CD14-positive monocyte (primary cell): ENCODE data around the gene NDST1. TPM values are rescaled to one million over a fixed set of nuclear protein-coding genes. Genes with fewer than 3 reads are reported as not detected.

Experiments
- DNase-seq, 3 donors: peaks; one replicate each; pipeline ENCODE4 v3.0.0-alpha.2; 2011 to 2022
- H2AFZ ChIP-seq: 2 replicates; pipeline ENCODE4 v1.6.0; 2012; ENCODE audit warnings: mild to moderate bottlenecking, low read depth, low read length, inconsistent platforms; ENCODE audit not compliant: insufficient read depth, poor library complexity, severe bottlenecking
- H3K27ac ChIP-seq, 2 donors: 1 replicate in 1 of 2; 2 replicates in 1 of 2; pipeline ENCODE4 v1.5.1; 2012 to 2013; ENCODE audit warnings: low read length in 2 of 2, control low read depth in 1 of 2, inconsistent platforms in 1 of 2, low read depth in 1 of 2, mild to moderate bottlenecking in 1 of 2
- H3K27me3 ChIP-seq, 2 donors: one replicate each; pipeline versions ENCODE4 v1.6.0 to v1.6.1; 2011 to 2013; ENCODE audit warnings: low read length in 2 of 2; ENCODE audit not compliant: control insufficient read depth in 2 of 2, insufficient read depth in 2 of 2
- H3K36me3 ChIP-seq, 2 donors: replicated peaks in 1 of 2; 1 replicate in 1 of 2; 2 replicates in 1 of 2; pipeline versions ENCODE4 v1.5.1 to v1.6.1; 2012 to 2013; ENCODE audit warnings: low read length in 2 of 2, control low read depth in 1 of 2, inconsistent platforms in 1 of 2, mild to moderate bottlenecking in 1 of 2; ENCODE audit not compliant: insufficient read depth in 2 of 2, control insufficient read depth in 1 of 2
- H3K4me1 ChIP-seq, 2 donors: 1 replicate in 1 of 2; 2 replicates in 1 of 2; pipeline versions ENCODE4 v1.5.1 to v1.6.1; 2012 to 2013; ENCODE audit warnings: low read length in 2 of 2, control low read depth in 1 of 2, inconsistent platforms in 1 of 2, mild to moderate bottlenecking in 1 of 2, moderate library complexity in 1 of 2; ENCODE audit not compliant: insufficient read depth in 2 of 2, control insufficient read depth in 1 of 2
- H3K4me2 ChIP-seq: replicated peaks from 2 replicates; pipeline ENCODE3; 2012; ENCODE audit warnings: low read length, moderate library complexity, mild to moderate bottlenecking; ENCODE audit not compliant: poor library complexity, severe bottlenecking; ENCODE audit errors: extremely low read depth
- H3K4me3 ChIP-seq, 3 experiments: fragments of 200-600 bp in 1 of 3; sonication (generic) in 1 of 3; replicated peaks in 1 of 3; 1 replicate in 2 of 3; 2 replicates in 1 of 3; pipeline ENCODE4 v1.5.1; 2011 to 2013; ENCODE audit warnings: low read length in 3 of 3, mild to moderate bottlenecking in 3 of 3, control low read depth in 2 of 3, low read depth in 2 of 3, inconsistent platforms in 1 of 3, moderate library complexity in 1 of 3
- H3K79me2 ChIP-seq: 2 replicates; pipeline ENCODE4 v1.6.0; 2012; ENCODE audit warnings: mild to moderate bottlenecking, control low read depth, inconsistent platforms, low read length, moderate library complexity; ENCODE audit not compliant: insufficient read depth
- H3K9ac ChIP-seq: 2 replicates; pipeline ENCODE4 v1.6.0; 2017; ENCODE audit warnings: low read length, mild to moderate bottlenecking; ENCODE audit not compliant: insufficient read depth, poor library complexity, severe bottlenecking
- H3K9me3 ChIP-seq, 2 donors: replicated peaks in 1 of 2; 1 replicate in 1 of 2; 2 replicates in 1 of 2; pipeline versions ENCODE4 v1.5.1 to v1.6.1; 2012 to 2013; ENCODE audit warnings: low read length in 2 of 2, control low read depth in 1 of 2; ENCODE audit not compliant: control insufficient read depth in 1 of 2, insufficient read depth in 1 of 2
- H4K20me1 ChIP-seq: 2 replicates; pipeline ENCODE4 v1.6.0; 2012; ENCODE audit warnings: mild to moderate bottlenecking, low read length, control low read depth, moderate library complexity; ENCODE audit not compliant: insufficient read depth
- H3K27ac Mint-ChIP-seq, 7 donors: one replicate each; pipeline ENCODE4 v1.8.0; 2020; ENCODE audit warnings: mild to moderate bottlenecking in 7 of 7, mixed read lengths in 7 of 7, moderate library complexity in 6 of 7, inconsistent platforms in 2 of 7
- H3K27me3 Mint-ChIP-seq, 3 donors: one replicate each; pipeline ENCODE4 v1.8.0; 2021 to 2022; ENCODE audit warnings: low read depth in 3 of 3, mild to moderate bottlenecking in 3 of 3, mixed read lengths in 3 of 3, moderate library complexity in 3 of 3, inconsistent platforms in 1 of 3
- H3K36me3 Mint-ChIP-seq, 2 donors: one replicate each; pipeline ENCODE4 v1.8.0; 2020; ENCODE audit warnings: mixed read lengths in 2 of 2, inconsistent platforms in 1 of 2, mild to moderate bottlenecking in 1 of 2
- H3K4me1 Mint-ChIP-seq: one replicate; pipeline ENCODE4 v1.8.0; 2020; ENCODE audit warnings: mild to moderate bottlenecking, mixed read lengths
- H3K4me3 Mint-ChIP-seq, 2 donors: one replicate each; pipeline ENCODE4 v1.8.0; 2020; ENCODE audit warnings: mild to moderate bottlenecking in 2 of 2, mixed read lengths in 2 of 2, moderate library complexity in 1 of 2
- H3K9me3 Mint-ChIP-seq, 7 donors: one replicate each; pipeline ENCODE4 v1.8.0; 2020 to 2022; ENCODE audit warnings: mixed read lengths in 7 of 7, mild to moderate bottlenecking in 6 of 7, moderate library complexity in 6 of 7, inconsistent platforms in 2 of 7
- CTCF ChIP-seq: fragments of 200-600 bp; IDR thresholded peaks from one replicate; pipeline ENCODE4 v1.8.0; 2022; ENCODE audit warnings: antibody characterized with exemption, mild to moderate bottlenecking
- WGBS: methylation state at CpG from one replicate; pipeline ENCODE4 v1.1.5; 2013; ENCODE audit warnings: missing lambda C conversion rate; ENCODE audit not compliant: insufficient coverage; 5-methylcytosine and 5-hydroxymethylcytosine counted together
- intact Hi-C, 2 donors: fragments of 100-400 bp; cut with micrococcal nuclease; formaldehyde crosslinking; loops; one replicate each; pipeline versions ENCODE4 v1.15.0 to v1.15.1; 2023
- polyA plus RNA-seq, 3 donors: library from polyadenylated mRNA; depleted of rRNA in 1 of 3; unstranded in 2 of 3; stranded (reverse) in 1 of 3; fragments of 300-500 nt in 2 of 3; fragments of >200 nt in 1 of 3; fragmentation: Illumina TruSeq in 2 of 3; gene quantifications; 1 replicate in 2 of 3; 2 replicates in 1 of 3; pipeline ENCODE4 v1.2.3, GENCODE V29; 2012 to 2021

Gene NDST1
- polyA plus RNA-seq, 3 donors: 7.0 to 18.9 (median 7.5) TPM

- Histone ChIP-seq H3K9ac (no peak overlapping the region), H4K20me1 (peaks cover 100% of the 10 kb centered on the region), H2AFZ (no peak overlapping the region), H3K4me1 (peaks cover 11 to 18% of the 10 kb centered on the region in 2 donors), H3K9me3 (no peaks in the 10 kb centered on the region), H3K36me3 (peaks cover 16 to 21% of the 10 kb centered on the region in 2 donors), H3K27ac (no peak overlapping the region), H3K27me3 (no peaks in the 10 kb centered on the region), H3K4me3 (no peak overlapping the region), H3K4me2 (no peak overlapping the region), H3K79me2 (peaks cover 100% of the 10 kb centered on the region)
- DNase-seq: no peak
- H3K27me3 Mint-ChIP-seq: peaks cover 0 to 3% (median 0%) of the 10 kb centered on the region in 3 donors
- H3K36me3 Mint-ChIP-seq: peaks cover 31 to 33% of the 10 kb centered on the region in 2 donors
- peaks cover 67% of the 10 kb centered on the region for H3K4me1 Mint-ChIP-seq
- intact Hi-C loops: no loop called here
- H3K9me3 Mint-ChIP-seq: peaks cover 0 to 2% (median 0%) of the 10 kb centered on the region in 7 donors
- no peak for TF ChIP-seq CTCF
- H3K4me3 Mint-ChIP-seq: no peak overlapping the region
- peak overlapping the region in 1 of 7 donors; percentile 76 for H3K27ac Mint-ChIP-seq
- WGBS: 100% methylated on average over 1 of the region's 4 CpGs
Observed at GRCh38 chr5:150503386-150503785, 4.5 kb upstream of the NDST1 start.

- Histone ChIP-seq H3K9me3 (no peaks in the 10 kb centered on the region), H3K27ac (no peak overlapping the region), H2AFZ (no peak overlapping the region), H3K4me2 (no peak overlapping the region), H3K9ac (no peak overlapping the region), H3K79me2 (peaks cover 100% of the 10 kb centered on the region), H3K4me3 (no peak overlapping the region), H3K27me3 (no peaks in the 10 kb centered on the region), H3K36me3 (peaks cover 16% of the 10 kb centered on the region in 2 donors), H3K4me1 (peaks cover 11 to 17% of the 10 kb centered on the region in 2 donors), H4K20me1 (peaks cover 100% of the 10 kb centered on the region)
- intact Hi-C loops: no loop called here
- WGBS: 82% methylated on average over 6 of the region's 9 CpGs
- Mint-ChIP-seq H3K4me3 (no peak overlapping the region), H3K27me3 (peaks cover 0 to 3% (median 0%) of the 10 kb centered on the region in 3 donors), H3K4me1 (peaks cover 60% of the 10 kb centered on the region), H3K9me3 (peaks cover 0 to 2% (median 0%) of the 10 kb centered on the region in 7 donors), H3K36me3 (peaks cover 27 to 28% of the 10 kb centered on the region in 2 donors), H3K27ac (peak overlapping the region in 5 of 7 donors; percentile 19 to 48 (median 38))
- no peak for TF ChIP-seq CTCF
- no peak for DNase-seq
Observed at GRCh38 chr5:150503977-150504620, 3.8 kb upstream of the NDST1 start.
